Activated CD4-positive, alpha-beta T cell treated with anti-CD3 and anti-CD28 coated beads, Interleukin-2, amount 50 U/mL, for 16 hours (primary cell): ENCODE results near the gene METAP2.
"Not testable (repeated sequence)": the region's sequence is repeated elsewhere in the genome, so short reads cannot be mapped to it uniquely, and the experiment has no call there.

Experiments
- DNase-seq: peaks from one replicate; pipeline ENCODE4 v3.0.0-alpha.2; 2020

Gene METAP2

DNA sequence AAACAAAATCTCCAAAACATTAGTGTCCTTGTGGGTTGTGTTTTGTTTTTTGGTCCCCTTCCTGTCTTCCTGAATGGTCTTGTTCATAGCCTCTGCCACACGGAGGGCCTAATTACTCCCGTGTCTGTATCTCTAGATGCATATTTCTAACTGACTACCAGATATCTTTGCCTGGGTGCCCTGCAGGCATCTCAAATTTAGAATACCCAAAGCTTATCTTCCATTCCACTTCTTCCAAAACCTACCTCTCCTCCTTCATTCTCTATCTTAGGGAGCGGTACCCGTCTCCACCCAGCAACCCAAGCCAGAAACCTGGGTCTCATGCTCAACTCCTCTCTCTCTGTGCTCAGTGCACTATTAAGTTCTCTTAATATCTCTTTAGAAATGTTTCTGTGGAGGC lies 10.9 kb upstream of the METAP2 start:
- DNase-seq, result no peak

DNA sequence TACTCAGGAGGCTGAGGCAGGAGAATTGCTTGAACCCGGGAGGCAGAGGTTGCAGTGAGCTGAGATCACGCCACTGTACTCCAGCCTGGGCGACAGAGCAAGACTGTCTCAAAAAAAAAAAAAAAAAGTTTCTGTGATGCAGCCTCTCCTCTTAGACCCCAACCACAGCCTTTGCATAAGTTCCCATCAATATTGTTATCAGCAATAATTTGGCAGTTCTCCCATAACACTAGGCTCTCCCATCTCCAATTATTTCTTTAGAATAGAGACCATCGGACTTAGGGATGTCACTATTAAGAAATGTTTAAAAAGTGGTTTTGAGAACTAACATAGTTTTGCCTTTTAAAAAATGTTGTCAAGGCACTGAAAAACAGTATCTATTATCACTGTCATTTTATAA lies 10.2 kb upstream of the METAP2 start:
- not testable (repeated sequence) for DNase-seq

DNA sequence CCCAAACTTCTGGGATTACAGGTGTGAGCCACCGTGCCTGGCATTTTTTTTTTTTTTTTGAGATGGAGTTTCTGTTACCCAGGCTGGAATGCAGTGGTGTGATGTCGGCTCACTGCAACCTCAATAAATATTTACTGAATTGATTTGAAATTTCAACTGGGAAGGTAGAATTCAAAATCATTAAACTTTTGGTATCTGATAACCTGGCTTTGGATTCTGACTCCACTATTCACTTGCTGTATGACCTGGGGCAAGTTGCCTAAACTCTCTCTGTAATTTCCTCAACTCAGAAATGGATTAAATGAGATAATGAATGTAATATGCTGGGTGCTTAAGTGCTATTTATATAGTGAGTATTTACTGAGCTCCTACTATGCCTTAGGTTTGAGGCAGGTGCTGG lies 8.7 kb upstream of the METAP2 start:
- DNase-seq, result no peak

DNA sequence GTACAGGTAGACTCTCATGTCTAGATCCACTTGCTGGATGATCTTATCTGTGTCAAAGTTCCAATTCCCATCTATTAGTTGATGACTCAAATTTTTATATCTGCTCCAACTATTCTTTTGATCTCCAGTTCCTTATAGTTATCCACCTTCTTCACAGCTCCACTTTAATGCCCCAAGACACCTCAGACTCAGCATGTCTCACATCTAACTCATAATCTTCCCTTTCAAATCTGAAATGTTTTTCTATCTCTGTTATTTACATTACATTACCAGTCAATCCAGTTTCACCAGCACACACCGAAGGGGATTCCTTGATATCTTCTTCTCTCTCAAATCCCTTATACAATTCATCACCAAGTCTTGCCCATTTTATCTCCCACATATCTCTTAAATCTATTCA lies 3.7 kb upstream of the METAP2 start:
- DNase-seq, result no peak

DNA sequence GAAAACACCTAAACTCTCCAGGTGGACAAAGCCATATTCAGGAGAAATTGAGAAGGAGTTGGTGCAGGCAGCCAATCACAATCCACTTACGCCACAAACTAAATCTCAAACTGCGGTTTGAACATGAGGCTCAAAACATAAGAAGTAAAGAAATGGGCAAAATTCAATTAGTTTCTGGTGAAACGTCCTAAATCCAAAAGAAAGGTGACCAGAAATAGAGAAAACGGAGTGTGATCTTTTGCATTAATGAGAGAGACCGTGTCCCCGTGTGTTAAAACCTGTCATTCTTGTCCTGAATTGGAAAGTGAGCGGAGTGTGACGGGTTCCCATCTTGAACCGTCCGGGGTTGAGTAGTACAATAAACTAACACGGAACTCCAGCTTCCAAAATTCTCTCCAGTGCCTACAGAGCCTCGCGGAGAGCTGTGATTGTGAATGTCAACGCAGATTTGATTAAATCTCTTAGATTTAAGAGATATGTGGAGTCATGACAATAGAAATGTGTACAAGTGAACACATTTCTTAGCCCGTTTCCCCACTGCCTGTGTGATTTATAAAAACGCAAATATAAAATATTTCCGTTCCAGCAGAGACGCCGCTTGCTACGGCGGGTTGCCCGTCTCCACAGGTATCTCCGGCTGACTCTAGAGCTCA lies 595 bp upstream of the METAP2 start:
- peak; percentile 35 for DNase-seq

DNA sequence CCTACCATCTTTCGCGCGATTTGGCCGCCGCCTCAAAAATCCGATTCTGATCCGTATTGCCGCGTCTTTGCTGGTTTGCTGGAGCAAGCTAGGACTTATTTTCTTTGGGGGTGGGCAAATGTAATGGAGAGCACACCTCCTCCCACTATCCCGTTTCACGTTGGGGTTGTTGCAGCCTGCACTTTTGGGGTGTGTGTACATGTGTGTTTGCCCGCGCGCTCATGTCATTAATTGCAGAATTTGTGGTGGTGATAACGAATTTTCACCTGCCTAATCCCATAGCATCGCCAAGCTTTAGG lies 657 bp downstream of the METAP2 start:
- peak; percentile 9 for DNase-seq

DNA sequence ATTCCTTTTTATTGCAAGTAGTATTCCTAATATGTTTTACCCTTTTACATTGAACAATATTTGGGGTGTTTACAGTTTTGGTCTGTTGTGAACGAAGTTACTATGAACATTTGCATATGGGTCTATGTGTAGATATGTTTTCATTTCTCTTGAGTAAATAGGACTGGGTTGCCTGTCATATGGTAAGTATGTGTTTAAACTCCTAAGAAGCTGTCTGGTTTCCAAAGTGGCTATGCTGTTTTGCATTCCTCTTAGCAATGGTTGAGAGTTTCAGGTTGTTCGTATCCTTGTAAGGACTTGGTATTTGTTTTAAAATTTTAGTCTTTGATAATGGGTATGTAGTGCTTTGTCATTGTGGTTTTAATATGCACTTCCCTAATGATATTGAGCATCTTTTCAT lies 6.3 kb downstream of the METAP2 start:
- no peak for DNase-seq

DNA sequence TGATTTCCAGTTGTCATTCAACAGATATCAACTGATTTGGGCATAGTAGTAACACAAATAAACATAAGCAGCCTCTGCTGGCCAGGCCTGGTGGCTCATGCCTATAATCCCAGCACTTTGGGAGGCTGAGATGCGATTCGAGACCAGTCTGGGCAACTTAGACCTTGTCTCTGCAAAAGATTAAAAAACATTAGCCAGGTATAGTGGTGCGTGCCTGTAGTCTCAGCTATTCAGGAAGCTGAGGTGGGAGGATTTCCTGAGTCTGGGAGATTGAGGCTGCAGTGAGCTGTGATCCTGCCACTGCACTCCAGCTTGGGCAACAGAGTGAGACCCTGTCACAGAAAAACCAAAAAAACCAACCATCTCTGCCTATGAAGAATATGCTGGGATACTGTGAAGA lies 7.1 kb downstream of the METAP2 start:
- DNase-seq, result no peak

DNA sequence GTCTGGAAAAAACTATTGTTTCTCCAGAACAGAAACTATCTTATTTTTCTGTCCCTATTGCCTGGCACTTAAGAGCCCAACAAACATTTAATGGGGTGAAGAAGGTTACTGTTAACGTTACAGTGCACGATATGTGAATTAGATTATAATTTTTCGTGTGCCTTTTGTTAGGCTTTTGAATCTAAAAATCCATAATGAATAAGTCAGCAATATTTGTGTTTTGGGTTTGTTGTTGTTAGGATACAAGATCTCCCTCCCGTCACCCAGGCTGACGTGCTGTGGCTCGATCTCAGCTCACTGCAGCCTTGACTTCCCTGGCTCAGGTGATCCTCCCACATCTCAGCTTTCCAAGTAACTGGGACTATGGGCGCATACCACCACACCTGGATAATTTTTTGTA lies 7.9 kb downstream of the METAP2 start:
- no peak for DNase-seq

DNA sequence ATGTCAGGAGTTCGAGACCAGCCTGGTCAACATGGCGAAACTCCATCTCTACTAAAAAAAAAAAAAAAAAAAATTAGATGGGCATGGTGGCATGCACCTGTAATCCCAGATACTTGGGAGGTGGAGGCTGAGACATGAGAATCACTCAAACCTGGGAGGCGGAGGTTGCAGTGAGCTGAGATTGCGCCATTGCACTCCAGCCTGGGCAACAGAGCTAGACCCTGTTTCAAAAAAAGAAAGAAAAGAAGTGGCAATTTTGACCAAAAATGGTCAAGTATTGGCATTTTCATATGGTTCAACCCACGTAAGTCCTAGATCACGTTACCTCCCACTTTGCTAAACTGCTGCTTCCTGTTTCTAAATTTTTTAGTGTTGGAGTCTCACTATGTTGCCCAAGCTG lies 8.6 kb downstream of the METAP2 start:
- DNase-seq, result not testable (repeated sequence)

DNA sequence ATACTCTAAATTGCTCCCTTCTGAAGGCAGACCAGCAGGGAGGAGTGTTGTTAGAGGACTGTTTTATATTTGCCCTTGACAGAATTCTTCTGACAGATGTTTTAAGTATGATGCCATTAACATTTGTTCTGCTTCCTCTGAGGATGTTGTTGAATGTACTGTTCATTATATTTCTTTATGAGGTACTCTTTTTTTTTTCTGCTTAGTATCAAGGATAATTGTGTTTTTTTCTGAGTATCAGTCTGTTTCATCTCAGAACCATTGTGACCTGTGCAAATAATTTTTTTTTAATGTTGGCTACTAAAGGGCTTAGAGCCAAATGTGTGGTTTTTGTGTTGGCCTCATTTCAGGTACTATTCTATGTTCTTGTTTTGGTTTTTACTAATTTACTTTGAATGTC lies 10.6 kb downstream of the METAP2 start:
- no peak for DNase-seq

DNA sequence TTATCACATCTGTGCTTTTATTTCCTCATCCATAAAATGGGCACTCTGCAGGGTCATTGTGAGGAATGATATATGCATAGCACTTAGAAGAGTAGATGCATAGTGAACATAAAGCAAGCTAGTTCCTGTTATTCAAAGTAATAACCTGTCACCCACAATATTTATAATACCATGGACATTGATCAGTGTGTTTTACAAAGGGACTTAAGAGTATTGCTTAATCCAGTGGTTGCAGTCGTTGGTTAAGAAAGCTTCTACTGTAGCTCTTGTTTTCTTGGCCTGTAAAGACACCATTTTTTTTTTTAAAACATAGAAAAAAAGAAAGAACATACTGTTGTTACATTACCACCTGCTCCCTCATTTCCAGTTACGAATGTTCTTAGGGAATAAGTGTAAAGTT lies 13.1 kb downstream of the METAP2 start:
- no peak for DNase-seq

DNA sequence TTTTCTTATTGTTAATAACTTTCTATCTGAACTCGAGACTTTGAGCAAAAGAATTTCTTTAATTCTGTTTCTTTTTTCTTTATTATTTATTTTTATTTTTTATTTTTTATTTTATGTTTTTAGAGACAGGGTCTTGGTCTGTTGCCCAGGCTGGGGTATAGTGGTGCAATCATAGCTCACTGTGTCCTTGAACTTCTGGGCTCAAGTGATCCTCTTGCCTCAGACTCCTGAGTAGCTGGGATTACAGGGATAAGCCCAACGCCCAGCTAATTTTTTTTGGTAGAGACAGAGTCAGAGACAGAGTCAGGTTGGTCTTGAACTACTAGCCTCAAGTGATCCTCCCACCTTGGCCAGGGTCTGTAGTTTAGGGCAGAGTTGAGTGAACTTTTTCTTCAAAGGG lies 18.5 kb downstream of the METAP2 start:
- no peak for DNase-seq

DNA sequence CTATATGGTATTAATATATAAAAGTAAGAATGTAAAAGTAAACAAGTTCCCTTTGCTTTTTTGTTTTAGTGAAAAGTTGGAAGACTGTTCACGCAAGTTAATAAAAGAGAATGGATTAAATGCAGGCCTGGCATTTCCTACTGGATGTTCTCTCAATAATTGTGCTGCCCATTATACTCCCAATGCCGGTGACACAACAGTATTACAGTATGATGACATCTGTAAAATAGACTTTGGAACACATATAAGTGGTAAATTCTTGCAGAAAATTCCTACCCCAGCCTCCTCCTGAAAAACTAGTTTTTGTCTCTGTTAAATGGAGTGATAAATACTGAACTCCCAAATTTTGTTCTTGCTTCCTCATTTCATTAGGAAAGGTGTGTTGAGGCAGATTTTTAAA lies 20.9 kb downstream of the METAP2 start:
- no peak for DNase-seq

DNA sequence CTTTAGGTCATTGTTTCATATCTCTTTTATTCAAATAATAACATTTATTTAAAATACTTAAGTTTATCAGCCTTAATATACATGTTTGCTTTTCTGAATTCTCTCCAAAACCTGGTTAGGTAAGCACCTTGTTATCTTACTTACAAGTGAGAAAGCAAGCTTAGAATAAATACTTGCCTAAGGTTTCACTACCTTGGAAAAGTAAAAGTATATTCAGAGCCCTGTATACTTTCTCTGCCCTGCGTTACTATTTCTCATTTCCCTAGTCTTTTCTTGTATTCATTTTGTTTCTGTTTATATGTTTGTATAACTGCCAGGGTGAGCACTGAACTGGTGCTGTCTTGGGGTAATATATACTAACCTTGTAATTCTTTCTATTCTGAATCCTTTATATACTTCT lies 21.5 kb downstream of the METAP2 start:
- DNase-seq, result no peak

DNA sequence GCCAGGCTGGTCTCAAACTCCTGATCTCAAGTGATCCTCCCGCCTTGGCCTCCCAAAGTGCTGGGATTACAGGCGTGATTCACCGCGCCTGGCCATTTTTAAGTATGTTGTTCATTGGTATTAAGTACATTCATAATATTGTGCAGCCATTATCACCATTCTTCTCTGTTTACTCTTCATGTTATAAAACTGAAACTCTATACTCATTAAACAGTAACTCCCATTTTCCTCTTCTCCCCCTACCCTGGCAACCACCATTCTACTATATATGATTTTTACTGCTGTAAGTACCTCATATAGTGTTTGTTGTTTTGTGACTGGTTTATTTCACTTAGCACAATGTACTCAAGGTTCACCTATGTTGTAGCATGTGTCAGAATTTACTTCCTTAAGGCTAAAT lies 23.1 kb downstream of the METAP2 start:
- no peak for DNase-seq

DNA sequence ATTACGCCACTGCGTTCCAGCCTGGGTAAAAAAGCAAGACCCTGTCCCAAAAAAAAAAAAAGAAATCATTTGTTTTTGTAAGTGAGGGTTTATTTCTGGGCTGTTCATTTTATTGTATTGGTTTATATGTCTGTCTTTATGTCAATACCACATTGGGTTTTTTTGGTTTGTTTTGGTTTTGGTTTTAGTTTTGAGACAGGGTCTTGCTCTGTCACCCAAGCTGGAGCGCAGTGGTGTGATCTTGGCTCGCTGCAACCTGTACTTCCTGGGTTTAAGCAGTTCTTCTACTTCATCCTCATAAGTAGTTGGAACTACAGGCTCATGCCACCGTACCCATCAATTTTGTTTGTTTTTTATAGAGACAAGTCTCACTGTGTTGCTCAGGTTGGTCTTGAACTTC lies 25.0 kb downstream of the METAP2 start:
- DNase-seq, result no peak

DNA sequence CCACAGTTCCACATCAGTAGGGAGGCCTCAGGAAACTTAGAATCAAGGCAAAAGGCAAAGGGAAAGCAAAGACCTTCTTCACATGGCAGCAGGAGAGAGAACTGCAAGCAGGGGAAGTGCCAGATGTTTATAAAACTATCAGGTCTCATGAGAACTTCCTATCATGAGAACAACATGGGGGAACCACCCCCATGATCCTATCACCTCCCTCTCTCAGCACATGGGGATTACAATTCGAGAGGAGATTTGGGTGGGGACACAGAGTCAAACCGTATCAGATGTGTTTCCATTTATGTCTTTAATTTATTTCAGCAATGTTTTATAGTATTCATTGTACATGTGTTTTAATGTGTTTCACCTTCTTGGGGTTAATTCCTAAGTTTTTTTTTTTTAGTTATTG lies 25.8 kb downstream of the METAP2 start:
- DNase-seq, result no peak

DNA sequence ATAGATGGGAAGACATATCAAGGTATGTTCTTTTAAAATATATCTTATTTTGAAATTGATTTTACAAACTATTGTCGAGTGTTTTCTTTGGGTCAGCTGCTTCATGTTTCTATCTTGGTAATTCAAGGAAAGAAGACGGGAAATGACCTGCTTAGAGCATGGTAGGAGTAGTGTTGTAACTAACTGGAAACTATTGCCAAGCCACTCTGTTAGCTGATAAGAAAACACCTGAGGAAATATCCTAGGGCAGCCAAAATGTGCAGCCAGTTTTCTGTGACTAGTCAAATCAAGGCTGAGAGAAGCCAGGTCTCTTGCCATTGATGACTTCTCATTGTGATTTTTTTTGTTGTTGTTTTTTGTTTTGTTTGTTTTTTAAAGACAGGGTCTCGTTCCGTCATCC lies 30.2 kb downstream of the METAP2 start:
- DNase-seq, result no peak

DNA sequence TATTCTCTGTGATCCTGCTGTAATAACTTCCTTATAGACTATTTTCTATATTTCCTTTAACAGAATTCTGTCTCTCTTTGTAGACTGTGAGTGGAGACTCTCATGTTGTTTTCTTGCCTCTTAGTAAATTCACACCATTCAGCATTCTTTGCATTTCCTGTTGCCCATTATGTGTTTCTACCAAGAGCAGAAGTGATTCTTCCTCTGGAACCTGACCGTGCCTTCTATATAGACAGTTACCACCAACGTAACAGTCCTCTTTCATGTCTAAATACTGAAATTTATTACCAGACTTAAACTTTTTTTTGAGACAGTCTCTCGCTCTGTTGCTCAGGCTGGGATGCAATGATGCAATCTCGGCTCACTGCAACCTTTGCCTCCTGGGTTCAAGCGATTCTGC lies 31.1 kb downstream of the METAP2 start:
- no peak for DNase-seq

DNA sequence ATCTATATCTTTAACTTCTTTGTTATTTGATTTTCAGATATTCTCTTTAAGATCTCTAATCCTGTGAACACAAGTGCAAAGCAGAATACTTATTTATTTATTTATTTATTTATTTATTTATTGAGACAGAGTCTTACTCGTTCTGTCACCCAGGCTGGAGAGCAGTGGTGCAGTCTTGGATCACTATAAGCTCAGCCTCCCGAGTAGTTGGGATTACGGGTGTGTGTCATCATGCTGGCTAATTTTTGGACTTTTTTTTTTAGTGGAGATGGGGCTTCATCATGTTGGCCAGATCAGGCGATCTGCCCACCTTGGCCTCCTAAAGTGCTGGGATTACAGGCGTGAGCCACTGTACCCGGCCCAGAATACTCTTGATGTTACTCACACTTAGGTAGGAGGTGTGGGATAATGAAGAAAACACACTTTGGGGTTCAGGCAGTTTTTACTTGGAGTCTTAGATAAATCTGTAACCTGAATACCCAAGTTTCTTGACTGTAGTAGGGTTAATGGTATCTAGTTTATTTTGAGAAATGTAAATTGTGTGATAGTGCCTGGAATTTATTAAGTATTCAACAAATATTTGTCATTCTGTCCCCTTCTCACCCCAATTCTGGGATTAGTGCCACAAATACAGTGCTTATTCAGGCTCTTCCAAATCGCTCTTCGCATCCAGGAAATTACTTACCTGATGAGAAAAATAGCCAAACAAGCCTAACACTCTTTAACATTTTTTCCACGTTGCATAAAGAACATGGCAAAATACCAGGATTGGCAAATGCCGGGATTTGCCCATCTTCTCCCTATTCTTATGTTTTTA lies 33.0 kb downstream of the METAP2 start:
- no peak for DNase-seq

DNA sequence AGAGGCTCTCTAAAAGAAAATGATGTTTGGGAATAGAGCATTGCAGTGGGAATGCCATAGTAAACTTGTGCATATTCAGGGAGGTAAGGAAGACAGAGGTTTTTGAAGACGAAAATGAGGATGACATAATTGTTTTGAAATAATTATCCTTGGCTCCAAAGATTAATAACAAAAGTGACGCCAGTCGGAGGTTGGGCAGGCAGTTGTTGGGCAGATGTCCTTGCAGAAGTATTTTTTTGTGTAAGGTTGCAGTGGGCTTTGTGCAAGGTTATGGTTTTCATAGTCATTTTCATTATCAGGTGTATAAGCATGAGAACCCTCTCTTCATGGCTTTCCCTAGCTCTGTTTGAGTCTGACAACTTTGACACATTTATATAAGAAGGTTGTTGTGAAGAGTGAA lies 35.3 kb downstream of the METAP2 start:
- no peak for DNase-seq

DNA sequence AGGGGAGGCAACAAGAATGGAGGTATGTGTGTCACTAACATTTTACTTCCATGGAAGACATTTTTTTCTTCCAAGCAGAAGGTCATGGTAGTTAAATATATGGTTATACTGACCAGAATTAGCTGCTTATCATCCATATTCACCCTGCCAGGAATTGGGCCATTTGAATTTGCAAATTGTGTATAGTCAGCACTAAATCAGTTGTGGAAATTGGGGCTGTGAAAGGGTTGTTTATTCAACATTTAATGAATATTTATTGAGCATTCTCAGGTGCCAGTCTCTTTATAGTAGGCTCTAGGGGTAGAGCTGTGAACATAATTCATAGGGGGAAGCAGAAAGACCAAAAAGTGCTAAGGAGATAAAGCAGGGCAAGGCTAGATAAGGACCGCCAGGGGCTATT lies 38.0 kb downstream of the METAP2 start:
- DNase-seq, result no peak

DNA sequence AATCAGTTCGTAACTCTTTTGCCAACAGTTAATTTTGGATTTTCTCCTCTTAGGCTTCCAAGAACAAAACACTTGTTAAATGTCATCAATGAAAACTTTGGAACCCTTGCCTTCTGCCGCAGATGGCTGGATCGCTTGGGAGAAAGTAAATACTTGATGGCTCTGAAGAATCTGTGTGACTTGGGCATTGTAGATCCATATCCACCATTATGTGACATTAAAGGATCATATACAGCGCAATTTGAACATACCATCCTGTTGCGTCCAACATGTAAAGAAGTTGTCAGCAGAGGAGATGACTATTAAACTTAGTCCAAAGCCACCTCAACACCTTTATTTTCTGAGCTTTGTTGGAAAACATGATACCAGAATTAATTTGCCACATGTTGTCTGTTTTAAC lies 39.6 kb downstream of the METAP2 start:
- no peak for DNase-seq

DNA sequence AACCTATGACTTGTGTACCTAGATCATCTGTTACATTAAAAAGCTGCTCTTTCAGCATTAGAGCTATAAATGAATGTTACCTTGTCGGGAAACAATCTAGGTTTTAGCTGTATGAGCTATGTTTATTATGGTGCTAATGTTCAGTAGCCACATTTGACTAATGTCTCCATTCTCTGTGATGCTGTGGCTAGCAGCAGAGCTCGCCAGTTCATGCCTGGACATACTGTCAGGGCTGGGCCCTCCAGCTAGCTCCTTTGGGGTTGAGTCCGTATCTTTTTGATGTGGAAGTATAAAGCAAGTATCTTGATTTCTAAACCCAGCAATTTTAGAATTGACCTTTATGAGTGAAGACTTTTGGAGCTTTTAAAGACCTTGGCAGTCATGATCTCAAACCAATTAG lies 41.2 kb downstream of the METAP2 start:
- no peak for DNase-seq
